Measurements from ENCODE around the gene MYLK. TPM values are rescaled to one million over a fixed set of nuclear protein-coding genes. Genes with fewer than 3 reads are reported as not detected.

MYLK gene
- polyA plus RNA-seq, 1 donor (not counting 4 experiments of a cell fraction or from before 2014, with no cell fraction given): 7.8 TPM

DNA sequence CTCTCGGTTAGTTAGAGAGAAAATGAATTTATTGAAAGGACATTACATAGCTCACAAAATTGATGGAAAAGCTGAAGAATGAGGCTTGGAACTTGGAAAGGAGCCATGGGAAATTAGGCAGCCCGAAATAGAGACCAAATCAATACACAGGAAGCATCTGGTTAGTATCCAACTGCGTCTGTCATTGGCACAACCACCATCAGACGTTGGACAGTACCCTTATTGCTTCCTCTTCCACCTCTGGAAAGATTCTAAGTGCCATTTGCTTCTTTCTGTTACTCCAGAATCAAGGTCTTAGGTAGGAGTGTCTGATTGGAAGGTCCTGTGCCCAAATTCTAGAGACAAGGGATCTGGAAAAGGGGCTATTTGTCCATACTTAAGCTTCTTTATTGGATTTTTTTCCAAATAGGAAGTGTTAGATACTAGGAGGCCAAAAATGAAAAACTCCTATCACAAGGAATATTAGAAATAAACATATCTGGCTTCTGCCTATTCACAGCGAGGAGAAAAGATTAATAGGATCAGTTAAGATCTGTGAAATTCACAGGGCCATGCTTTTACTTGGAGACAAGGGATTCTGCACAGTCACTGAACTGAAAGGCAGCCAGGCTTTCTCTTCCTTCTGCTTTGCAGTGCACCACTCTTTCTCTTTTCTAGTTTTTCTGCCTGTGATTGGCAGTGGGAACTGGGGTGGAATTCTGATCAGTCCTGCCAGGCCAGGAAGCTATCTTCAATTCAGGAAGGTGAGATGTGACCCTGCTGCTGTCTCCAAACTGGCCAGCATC, 288.5 kb downstream of the MYLK start:
- Histone ChIP-seq H4K20me1 (ENCODE audit: control insufficient read depth, extremely low read depth, insufficient read depth, low read length) (no peaks in the 10 kb centered on the region), H3K27me3 (ENCODE audit: control insufficient read depth, extremely low read depth, insufficient read depth, low read length) (no peaks in the 10 kb centered on the region), H3K4me3 (ENCODE audit: control insufficient read depth in 2 of 3, extremely low read depth in 1 of 3, insufficient read depth in 2 of 3, low read depth in 1 of 3, low read length in 3 of 3) (no peak overlapping the region), H3K4me1 (ENCODE audit: control insufficient read depth, extremely low read depth, insufficient read depth, low read length) (peaks cover 8% of the 10 kb centered on the region), H3K9ac (ENCODE audit: control insufficient read depth, extremely low read depth, insufficient read depth, low read length) (no peak overlapping the region), H3K9me3 (ENCODE audit: control insufficient read depth, low read depth, low read length) (peaks cover under 1% of the 10 kb centered on the region), H2AFZ (ENCODE audit: control insufficient read depth, low read length) (no peak overlapping the region), H3K9me1 (ENCODE audit: control insufficient read depth, extremely low read depth, insufficient read depth, low read length) (no peaks in the 10 kb centered on the region), H3K4me2 (ENCODE audit: control insufficient read depth, extremely low read depth, insufficient read depth, low read depth, low read length) (no peak overlapping the region), H3K27ac (ENCODE audit: control insufficient read depth, insufficient read depth, low read length) (no peak overlapping the region), H3K79me2 (ENCODE audit: control insufficient read depth, insufficient read depth, low read length) (peaks cover 9% of the 10 kb centered on the region), H3K36me3 (ENCODE audit: control insufficient read depth in 2 of 2, extremely low read depth in 1 of 2, insufficient read depth in 2 of 2, low read length in 2 of 2) (peaks cover 3 to 8% of the 10 kb centered on the region in 2 experiments)
- FAIRE-seq: peak; percentile 41
- no peak for TF ChIP-seq EZH2 (IDR thresholded peaks at IDR 0.05; ENCODE audit: low read length)
- TF ChIP-seq, protein P1, sequence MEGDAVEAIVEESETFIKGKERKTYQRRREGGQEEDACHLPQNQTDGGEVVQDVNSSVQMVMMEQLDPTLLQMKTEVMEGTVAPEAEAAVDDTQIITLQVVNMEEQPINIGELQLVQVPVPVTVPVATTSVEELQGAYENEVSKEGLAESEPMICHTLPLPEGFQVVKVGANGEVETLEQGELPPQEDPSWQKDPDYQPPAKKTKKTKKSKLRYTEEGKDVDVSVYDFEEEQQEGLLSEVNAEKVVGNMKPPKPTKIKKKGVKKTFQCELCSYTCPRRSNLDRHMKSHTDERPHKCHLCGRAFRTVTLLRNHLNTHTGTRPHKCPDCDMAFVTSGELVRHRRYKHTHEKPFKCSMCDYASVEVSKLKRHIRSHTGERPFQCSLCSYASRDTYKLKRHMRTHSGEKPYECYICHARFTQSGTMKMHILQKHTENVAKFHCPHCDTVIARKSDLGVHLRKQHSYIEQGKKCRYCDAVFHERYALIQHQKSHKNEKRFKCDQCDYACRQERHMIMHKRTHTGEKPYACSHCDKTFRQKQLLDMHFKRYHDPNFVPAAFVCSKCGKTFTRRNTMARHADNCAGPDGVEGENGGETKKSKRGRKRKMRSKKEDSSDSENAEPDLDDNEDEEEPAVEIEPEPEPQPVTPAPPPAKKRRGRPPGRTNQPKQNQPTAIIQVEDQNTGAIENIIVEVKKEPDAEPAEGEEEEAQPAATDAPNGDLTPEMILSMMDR (optimal IDR thresholded peaks at IDR 0.05 in 1 of 3, IDR thresholded peaks at IDR 0.05 in 1 of 3, conservative IDR thresholded peaks at IDR 0.05 in 1 of 3; ENCODE audit: extremely low read depth in 1 of 3, insufficient read depth in 2 of 3, low read length in 3 of 3): no peak
- dilution Hi-C loops (cut with MboI; ENCODE audit: extremely low pct_ligation_motif_present, low sequenced_read_pairs): no loop called here
- DNase-seq (ENCODE audit: low read depth, low spot score): no peak

DNA sequence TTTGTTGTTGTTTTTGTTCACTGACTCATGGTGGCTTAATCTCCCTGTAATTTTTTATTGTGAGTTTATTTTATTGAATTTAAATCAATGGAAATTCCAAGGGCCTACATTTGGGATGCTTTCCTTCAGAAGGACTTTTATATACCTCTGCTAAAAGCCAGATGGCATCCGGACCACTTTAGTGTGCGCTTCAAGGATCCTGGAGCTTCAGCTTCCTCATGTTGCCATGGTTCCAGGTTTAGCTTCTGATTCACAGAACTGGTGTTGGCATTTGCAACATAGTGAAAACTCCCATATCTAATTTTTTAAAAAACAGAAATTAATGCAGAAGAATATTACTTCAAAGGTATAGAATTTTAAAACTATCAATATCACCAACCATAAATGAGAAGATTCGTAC, 290.8 kb downstream of the MYLK start:
- Histone ChIP-seq H4K20me1 (ENCODE audit: control insufficient read depth, extremely low read depth, insufficient read depth, low read length) (no peaks in the 10 kb centered on the region), H3K9me3 (ENCODE audit: control insufficient read depth, low read depth, low read length) (peaks cover 2% of the 10 kb centered on the region), H3K4me1 (ENCODE audit: control insufficient read depth, extremely low read depth, insufficient read depth, low read length) (peaks cover 6% of the 10 kb centered on the region), H3K27me3 (ENCODE audit: control insufficient read depth, extremely low read depth, insufficient read depth, low read length) (no peaks in the 10 kb centered on the region), H2AFZ (ENCODE audit: control insufficient read depth, low read length) (no peak overlapping the region), H3K27ac (ENCODE audit: control insufficient read depth, insufficient read depth, low read length) (no peak overlapping the region), H3K4me2 (ENCODE audit: control insufficient read depth, extremely low read depth, insufficient read depth, low read depth, low read length) (no peak overlapping the region), H3K9me1 (ENCODE audit: control insufficient read depth, extremely low read depth, insufficient read depth, low read length) (no peaks in the 10 kb centered on the region), H3K9ac (ENCODE audit: control insufficient read depth, extremely low read depth, insufficient read depth, low read length) (no peak overlapping the region), H3K79me2 (ENCODE audit: control insufficient read depth, insufficient read depth, low read length) (peaks cover 23% of the 10 kb centered on the region), H3K36me3 (ENCODE audit: control insufficient read depth in 2 of 2, extremely low read depth in 1 of 2, insufficient read depth in 2 of 2, low read length in 2 of 2) (peaks cover 6 to 9% of the 10 kb centered on the region in 2 experiments), H3K4me3 (ENCODE audit: control insufficient read depth in 2 of 3, extremely low read depth in 1 of 3, insufficient read depth in 2 of 3, low read depth in 1 of 3, low read length in 3 of 3) (no peak overlapping the region)
- TF ChIP-seq EZH2 (IDR thresholded peaks at IDR 0.05; ENCODE audit: low read length): no peak
- TF ChIP-seq, protein P1 (optimal IDR thresholded peaks at IDR 0.05 in 1 of 3, IDR thresholded peaks at IDR 0.05 in 1 of 3, conservative IDR thresholded peaks at IDR 0.05 in 1 of 3; ENCODE audit: extremely low read depth in 1 of 3, insufficient read depth in 2 of 3, low read length in 3 of 3): no peak
- FAIRE-seq (no peak), DNase-seq (ENCODE audit: low read depth, low spot score) (no peak)
- dilution Hi-C loops (cut with MboI; ENCODE audit: extremely low pct_ligation_motif_present, low sequenced_read_pairs): no loop called here

Measured in keratinocyte (primary cell).